Stimulated activated CD8-positive, alpha-beta memory T cell treated with anti-CD3 and anti-CD28 coated beads, Interleukin-2, amount 100 ng/mL, for 48 hours (primary cell): ENCODE data around the gene RABL6.
"Not testable (repeated sequence)": the region's sequence is repeated elsewhere in the genome, so short reads cannot be mapped to it uniquely, and the experiment has no call there.

Experiments
- DNase-seq, 2 donors: peaks; one replicate each; pipeline ENCODE4 v3.0.0-alpha.2; 2020; ENCODE audit warnings: low read depth in 2 of 2

RABL6 gene

DNA sequence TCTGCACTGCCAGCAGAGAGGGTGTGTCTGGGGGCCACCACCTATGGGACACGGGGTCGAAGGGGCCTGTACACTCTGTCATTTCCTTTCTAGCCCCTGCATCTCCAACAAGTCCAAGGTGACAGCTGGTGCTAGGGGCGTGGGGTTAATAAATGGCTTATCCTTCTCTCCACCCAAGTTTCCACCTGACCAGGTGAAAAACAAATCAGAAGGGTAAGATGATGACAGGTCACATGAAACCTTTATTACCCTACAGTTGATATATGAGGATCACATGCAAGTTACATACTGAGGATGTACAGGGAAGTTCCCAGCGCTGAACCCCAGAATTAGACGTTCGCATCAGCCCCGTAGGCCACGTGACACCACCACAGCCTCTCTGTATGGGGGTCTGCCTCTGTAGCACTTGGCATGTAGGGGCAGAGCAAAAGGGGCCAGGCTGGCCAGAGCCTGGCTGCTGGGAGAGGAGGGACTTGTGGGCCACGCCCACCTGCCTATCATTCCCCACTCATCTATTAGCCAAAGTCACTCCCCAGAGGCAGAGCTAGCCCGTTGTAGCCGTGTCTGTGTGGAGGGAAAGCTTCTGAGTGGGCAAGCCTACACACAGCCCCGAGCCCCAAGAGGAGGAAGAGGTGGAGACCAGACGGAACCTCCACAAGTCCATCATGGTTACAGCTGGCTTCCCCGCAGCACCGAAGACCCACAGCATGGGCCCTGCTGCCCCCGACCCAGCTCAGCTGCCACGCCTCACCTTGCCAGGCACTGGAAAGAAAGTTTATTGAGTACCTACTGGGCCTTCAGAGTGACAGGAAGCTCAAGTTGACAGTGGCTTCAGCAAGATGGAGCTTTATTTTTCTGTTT lies 14.4 kb upstream of the RABL6 start:
- DNase-seq, result no peak

DNA sequence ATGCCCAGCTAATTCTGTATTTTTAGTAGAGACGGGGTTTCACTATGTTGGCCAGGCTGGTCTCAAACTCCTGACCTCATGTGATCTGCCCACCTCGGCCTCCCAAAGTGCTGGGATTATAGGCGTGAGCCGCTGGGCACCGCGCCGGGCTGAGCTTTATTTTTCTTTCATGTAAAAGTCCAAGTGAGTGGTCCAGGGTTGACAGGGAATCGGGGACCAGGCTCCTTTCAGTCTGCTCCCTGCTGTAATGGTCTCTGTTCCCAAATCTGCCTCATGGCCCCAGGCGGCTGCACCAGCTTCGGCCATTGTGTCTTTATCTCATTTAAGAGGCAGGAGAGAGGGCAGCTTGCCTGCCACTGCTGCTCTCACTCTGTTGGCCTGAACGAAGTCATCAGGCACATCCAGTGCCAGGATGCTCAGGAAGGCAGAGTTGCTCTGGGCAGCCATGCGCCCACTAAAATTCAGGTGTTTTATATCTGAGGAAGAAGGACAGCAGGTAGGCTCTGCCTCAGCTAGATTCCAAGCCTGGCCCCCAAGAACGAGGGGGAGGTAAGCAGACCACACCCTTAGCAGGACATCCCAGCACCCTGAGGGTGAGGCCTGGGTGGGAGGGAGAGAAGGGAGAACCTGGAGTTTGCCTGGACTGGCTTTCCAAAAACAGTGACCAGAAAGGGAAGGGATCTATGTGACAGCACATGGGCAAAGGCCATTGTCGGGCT lies 13.3 kb upstream of the RABL6 start:
- DNase-seq, result no peak

DNA sequence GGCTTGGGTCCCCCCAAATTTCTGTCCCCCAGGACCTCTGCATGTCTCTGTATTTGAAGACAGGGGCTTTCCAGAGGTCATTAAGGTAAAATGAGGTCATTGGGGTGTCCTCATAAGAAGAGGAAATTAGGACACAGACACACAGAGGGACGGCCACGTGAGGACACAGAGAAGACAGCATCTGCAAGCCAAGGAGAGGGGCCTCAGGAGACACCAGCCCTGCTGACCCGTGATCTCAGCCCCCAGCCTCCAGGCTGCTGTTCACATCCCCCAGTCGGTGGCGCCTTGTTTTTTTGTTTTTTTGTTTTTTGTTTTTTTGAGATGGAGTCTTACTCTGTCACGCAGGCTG lies 12.8 kb upstream of the RABL6 start:
- DNase-seq, result no peak

DNA sequence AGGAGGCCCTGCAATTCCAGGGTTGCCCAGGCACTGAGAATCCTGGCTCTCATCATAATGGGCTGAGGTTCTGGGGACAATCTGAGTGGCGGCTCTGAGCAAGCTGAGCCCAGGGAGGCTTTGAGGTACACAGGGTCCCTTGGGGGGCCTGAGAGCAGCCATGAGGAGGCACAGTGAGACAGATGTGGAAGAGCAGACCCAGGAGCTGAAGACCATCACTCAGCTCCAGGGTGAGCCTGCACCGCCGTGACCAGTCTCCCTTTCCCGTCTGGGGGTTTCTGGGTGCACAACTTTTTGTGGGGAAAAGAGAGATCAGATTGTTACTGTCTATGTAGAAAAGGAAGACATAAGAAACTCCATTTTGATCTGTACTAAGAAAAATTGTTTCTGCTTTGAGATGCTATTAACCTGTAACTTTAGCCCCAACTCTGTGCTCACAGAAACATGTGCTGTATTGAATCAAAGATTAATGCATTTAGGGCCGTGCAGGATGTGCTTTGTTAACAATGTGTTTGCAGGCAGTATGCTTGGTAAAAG lies 11.4 kb upstream of the RABL6 start, which contains the start of gene CCDC183:
Gene CCDC183, plus strand, starts transcription at position 101 of the 537 bp plus-strand sequence. Its CDS starts 60 bp downstream, at position 161.
- DNase-seq, result no peak

DNA sequence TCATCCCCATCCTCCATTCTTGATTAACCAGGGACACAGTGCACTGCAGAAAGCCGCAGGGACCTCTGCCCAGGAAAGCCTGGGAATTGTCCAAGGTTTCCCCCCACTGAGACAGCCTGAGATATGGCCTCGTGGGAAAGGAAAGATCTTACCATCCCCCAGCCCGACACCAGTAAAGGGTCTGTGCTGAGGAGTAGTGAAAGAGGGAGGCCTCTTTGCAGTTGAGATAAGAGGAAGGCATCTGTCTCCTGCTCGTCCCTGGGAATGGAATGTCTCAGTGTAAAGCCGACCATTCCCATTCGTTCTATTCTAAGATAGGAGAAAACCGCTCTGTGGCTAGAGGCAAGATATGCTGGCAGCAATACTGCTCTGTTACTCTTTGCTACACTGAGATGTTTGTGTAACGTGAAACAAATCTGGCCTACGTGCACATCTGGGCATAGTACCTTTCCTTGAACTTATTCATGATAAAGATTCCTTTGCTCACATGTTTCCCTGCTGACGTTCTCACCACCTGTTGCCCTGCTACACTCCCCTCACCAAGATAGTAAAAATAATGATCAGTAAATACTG lies 10.9 kb upstream of the RABL6 start:
- DNase-seq, result not testable (repeated sequence)

DNA sequence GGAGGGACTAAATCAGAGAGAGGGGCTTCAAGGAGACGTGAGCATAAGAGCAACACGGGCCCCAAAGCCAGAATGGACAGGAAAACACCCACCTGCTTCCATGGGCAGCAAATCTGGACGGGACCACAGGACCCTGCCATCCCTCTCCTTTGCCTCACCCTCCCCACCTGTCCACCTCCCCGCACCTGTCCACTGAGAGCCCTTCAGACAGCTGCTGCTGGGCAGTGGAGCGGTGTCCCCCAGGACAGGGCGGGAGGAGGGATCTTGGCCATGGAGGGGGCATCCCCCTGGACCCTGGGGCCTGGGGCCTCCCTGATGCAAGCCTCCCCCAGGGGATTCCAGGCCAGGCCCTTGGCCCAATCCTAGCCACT lies 9.1 kb upstream of the RABL6 start:
- DNase-seq, result no peak

DNA sequence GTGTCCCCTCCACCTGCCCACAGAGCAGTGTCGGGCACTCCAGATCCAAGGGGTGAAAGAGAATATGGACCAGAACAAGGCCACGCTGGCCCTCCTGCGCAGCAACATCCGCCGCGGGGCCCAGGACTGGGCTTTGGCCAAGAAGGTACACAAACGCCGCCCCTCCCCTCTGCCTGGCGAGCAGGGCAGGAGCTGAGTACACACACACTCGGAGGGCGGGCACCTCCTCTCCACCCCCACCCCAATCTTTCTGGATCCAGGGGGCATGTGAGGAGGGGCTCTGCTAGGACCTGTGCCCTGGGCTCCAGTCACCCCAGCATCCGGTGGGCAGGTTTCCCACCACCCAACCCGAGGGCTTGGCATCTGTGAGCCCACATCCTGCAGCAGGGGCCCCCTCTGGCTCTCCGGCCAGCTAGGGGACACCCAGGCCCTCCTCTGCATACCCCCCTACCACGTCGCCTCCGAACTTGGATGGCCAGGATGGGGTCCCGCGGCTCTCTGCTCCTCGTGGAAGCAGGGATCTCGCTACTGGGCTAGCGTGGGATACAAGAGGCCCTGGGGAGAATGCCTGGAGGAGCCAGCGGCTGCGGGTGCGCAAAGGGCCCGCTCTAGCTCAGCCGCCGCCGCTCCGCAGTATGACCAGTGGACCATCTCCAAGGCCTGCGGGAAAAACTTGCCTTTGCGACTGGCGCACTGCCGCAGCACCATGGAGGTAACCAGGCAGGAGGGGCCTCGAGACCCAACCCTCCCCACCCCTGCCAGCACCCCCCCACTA lies 8.5 kb upstream of the RABL6 start:
- no peak for DNase-seq

DNA sequence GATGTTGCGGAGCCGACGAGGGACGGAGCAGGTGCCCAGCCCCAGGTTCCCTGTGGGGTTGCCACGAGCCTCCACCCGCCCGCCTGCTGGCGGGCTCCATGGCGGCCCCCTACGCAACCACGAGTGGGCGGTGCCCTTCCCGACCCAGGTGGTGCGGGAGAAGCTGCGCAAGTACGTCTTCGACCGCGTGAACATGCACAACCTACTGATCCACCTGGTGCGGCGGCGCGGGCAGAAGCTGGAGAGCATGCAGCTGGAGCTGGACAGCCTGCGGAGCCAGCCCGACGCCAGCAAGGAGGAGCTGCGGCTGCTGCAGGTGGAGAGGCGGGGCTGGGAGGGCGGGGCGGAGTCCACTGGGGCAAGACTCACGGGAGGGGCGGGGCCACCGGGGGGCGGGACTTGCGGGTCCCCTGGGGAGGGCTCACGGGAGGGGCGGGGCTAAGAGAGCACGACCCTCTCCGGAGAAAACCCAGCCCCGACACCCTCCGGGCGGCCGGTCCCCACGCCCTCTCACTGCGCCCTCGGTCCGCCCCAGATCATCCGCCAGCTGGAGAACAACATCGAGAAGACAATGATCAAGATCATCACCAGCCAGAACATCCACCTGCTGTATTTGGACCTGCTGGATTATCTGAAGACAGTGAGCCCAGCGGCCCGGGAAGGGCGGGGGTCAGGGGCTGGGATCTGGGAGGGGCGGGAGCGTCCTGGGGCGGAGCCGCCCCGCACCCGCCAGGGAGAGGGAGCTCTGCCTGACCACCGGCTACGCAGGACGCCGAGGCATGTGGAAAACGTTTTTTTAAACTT lies 7.7 kb upstream of the RABL6 start:
- peak; percentile 89 to 94 for DNase-seq

DNA sequence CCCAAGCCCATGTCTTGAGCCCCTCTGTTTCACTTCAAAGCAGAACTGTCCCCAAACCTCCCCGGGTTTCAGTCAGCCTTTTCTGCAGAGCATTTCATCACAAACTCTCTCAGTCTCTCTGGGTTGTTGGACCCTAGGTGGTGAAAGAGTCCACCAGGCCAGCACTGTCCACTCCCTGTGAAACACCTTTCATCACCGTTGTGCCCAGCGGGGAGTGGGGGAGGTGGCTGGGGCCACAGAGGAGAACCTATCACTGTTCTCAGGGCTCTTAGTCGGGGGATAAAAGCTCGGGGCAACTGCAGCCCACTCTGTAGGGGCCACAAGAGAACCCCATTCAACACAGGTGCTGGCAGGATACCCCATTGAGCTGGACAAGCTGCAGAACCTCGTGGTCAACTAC lies 5.4 kb upstream of the RABL6 start:
- DNase-seq, result no peak

DNA sequence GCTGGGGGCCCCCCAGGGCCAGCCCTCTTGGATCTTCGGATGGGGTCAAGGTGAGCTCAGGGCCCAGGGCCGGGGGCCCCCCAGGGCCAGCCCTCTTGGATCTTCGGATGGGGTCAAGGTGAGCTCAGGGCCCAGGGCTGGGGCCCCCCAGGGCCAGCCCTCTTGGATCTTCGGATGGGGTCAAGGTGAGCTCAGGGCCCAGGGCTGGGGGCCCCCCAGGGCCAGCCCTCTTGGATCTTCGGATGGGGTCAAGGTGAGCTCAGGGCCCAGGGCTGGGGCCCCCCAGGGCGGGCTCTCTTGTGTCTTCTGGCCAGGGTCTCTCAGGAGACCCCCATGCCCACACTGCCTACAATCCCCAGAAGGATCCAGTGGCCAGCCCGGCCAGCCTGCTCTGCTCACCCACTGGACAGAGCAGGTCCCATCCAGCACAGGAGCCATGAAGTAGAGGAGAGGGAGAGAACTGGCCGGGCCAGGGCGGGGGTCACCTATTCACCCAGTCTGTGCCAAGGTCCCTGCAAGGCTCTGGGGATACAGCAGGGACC lies 4.7 kb upstream of the RABL6 start:
- DNase-seq, result not testable (repeated sequence)

DNA sequence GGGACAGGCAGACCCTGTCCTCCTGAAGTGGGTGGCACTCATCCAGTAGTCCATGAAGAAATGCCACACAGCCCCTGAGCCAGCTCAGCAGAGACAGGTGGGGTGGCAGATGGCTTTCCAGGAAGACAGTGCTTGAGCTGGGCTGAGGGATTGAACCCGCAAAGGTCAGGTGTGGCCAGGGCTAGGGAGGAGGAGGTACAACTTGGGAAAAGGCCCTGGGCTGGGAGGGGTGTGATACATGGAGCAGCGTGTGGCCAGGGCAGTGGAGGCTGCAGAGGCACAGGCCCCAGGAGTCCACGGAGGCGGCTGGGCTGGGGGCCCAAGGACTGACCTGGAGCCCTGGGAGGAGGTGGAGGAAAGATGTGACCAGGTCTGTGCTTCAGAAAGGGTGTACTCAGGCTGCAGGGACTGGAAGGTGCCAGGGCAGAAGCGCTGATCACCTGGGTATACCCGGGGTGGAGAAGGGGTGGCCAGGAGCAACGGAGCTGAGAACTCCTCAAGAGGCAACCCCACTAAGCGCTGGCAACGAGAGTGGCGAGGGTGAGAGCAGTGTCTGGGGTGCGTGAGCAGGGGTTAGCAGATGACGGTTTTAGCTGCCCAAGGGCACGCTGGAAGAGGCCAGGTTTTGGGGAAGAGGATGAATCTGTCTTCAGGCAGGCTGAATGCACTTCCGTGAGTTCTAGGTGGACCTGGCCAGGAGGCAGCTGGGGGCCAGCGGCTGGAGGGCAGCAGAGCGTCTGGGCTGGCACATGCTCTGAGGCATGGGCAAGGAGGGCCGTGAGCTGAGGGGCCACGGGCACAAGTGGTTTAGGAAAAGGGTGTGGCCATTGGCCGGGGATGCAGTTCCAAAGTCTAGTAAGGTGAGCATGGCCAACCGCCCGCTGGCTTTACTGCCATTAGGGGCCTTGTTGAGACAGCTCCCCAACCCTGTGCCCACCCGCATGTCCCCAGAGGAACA lies 3.9 kb upstream of the RABL6 start:
- no peak for DNase-seq

DNA sequence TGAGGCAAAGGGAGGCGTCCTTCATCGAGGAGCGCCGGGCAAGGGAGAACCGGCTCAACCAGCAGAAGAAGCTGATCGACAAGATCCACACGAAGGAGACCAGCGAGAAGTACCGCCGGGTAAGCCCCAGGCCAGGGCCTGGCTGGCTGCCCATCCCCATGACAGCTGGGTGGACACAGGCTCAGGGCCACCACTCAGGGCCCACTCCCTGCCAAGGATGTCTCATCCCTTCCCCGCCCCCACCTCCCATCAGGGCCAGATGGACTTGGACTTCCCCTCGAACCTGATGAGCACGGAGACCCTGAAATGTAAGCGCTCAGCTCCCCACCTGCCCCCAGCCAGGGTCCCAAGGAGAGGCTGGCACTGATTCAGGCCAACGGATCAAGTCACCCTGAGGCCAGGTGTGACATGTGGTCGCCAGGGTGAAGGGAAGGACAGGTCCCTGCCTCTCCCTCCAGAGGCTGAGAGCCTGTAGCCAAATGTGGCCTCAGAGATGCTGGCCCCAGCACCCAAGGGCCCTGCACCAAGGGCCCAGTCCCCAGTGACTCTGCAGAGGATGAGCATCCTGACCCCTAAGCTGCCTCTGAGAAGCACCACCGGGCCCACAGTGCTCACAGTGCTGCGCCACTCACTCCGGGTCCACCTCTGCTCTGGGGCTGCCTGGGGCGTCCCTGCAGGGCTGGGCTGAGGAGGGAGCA lies 3.1 kb upstream of the RABL6 start:
- DNase-seq, result no peak

DNA sequence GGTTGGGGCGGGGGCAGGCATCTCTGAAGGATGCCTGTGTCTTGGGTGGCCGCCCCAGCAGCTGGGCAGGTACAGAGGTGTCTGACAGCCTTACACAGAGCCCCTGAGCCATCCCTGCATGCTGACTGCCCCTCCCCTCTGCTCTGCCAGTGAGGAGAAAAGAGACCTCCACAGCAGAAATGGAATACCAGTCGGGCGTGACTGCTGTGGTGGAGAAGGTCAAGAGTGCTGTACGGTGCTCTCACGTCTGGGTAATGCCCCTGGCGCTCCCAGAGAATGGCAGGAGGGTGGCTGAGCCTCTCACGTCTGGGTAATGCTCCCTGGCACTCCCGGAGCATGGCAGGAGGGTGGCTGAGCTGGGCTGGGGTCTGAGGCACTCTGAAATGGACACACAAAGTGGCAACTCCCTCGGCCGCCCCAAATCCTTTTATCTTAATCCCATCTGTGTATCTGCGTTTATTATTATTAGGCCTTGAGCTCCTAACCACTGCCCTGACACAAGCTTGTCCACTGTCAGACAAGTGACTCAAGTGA lies 2.5 kb upstream of the RABL6 start:
- no peak for DNase-seq

DNA sequence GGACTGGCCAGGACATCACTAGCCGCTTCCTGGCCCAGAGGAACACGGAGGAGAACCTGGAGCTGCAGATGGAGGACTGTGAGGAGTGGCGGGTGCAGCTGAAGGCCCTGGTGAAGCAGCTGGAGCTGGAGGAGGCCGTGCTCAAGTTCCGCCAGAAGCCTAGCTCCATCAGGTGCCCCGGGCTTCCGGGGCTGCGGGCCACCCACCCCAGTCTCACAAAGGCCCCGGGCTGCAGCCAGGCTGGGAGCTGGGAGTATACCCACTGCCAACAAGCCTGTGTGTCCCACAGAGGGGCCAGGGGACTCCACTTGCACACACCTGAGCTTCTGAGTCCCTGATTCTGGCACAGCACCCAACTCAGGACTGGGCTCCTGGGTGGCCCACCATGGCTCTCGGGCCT lies 1.7 kb upstream of the RABL6 start:
- no peak for DNase-seq

DNA sequence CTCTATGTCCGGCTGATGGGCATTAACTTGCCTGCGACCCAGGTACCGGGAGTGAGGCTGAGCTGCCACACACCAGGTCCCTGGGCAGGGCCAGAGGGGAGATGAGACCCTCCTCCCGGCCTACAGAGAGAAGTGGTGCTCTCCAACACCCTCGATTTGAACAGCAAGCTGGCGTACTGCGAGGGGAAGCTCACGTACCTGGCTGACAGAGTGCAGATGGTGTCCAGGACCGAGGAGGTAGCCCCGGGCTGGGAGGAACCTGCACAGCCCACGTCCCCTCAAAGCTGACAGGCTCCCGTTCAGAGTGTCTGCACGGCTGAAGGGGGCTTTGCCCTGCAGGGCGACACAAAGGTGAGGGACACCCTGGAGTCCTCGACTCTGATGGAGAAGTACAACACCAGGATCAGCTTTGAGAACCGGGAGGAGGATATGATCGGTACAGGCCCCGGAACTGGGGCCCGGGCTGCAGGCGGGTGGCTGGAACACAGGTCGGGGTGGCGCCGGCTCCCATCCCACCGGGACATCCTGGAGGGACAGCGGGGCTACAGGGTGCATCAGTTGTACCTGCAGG lies 1.0 kb upstream of the RABL6 start:
- DNase-seq, result no peak

DNA sequence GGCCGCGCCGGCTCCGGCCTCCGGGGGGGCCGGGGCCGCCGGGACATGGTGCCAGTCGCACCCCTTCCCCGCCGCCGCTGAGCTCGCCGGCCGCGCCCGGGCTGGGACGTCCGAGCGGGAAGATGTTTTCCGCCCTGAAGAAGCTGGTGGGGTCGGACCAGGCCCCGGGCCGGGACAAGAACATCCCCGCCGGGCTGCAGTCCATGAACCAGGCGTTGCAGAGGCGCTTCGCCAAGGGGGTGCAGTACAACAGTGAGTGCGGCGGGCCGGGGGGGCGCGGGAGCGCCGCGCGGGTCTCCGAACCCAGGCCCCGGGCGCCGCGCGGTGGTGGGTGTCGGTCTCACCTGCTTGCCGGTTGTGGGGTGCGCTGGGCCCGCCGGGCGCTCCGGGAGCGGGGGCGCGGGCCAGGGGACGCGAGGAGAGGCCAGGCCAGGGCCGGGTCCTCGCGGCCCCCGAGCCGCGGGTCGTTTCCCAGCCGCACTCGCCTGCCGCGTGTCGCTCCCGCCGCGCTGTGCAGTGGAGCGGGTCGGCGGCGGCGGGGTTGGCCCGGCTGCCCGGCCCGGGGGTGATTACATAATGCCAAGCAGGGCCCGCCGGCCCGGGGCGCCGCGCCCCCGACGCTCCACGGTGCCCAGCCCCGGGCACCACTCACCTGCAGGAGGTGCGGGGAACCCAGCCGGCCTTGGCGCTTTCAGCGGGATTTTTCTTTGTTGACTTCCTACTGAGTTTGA lies 492 bp downstream of the RABL6 start:
- DNase-seq, result peak; percentile 15 to 29

DNA sequence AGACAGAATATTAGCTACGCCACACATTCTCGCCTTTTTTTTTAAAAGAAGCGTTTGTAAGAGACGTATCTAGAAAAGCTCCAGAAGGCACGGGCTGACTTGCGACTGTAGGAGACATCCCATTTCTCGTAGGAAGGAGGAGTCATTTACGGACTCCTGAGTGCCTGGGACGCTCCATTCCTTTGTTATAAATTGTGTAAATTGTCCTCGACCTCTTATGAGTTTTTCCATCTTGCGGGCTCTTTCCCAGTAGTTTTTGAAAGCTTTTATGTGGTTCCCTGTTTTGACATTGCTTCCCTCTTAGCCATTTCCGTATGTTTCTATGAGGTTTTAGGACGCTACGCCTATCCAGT lies 1.0 kb downstream of the RABL6 start:
- DNase-seq, result no peak
